Amniotic stem cell (primary cell): Measurements from ENCODE around the gene POLE4.

ENCODE experiments used
- DNase-seq: peaks from one replicate; lab custom pipeline; 2025; lab: John Stamatoyannopoulos, UW

POLE4 gene

DNA sequence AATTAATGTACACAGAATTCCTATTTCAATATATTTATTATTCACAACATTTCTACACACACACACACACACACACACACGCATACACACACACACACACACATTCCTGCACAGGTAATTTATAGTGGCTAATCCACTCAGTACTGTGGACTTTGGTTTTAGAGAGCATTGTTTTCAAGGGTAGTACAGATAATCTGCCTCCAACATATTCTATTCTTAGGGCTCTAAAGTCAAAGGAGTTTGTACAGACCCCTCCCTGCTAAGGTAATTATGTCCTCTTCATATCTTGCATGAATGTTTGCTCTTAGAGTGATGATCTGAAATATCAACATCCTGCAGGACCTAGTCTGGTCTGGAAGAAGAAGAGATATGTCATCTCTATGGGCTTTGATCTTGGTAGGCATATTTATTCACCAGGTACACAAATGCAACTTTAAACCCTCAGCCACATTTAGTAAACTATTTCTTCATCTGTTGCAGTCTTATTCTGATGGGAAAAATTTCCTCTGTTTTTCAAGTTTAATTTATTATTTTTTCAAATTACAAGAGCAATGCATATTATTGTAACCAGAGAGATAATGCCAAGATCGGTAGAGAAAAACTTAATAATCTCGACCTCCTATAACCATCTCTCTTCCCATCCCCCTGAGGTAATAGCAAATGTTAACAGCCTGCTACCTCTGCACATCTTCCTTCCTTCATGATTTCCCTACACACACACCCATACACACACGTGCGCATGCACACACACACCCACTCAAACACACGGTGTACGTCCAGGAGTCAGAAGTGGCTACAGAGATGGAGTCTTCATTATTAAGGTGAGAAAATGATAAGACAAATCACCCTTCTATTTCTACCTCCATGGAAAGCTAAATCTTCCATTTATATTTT, 18.3 kb upstream of the POLE4 start:
- no peak for DNase-seq

DNA sequence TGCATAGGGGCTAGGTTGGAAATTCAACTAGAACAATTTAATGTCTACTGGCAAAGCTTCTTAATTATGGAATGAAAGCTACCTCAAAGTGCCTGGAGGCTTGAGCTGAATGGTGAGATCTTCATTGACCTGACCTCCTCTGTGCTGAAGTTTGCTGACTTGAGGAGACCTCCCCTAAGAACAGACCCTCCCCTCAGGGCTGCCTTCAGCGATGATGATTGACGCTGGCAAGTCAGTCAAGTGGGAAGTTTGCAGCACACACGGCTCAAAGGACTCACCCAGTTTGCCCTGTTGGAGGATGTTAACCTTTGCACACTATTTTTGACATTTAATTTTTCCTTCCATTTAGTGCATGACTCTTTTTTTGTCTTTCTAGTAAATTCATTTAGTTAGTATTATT, 17.2 kb upstream of the POLE4 start:
- no peak for DNase-seq

DNA sequence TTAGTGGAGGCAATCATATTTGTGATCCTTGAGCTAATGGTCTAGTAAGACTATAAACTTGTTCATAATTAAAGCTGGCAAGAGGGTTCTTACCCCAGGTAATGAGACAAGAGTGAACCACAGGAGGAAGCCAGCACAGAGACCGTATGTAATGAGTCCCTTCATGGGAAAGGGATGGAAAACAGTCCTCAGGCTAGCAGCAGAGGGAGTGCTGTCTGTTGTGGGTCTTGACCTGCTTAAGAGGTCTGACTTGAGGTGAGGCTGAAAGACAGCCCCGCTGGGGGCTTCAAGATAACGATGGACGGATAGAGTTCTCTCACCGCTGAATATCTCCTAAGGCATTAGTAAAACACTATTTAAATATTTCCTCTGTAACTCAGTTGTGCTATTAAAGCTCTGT, 16.2 kb upstream of the POLE4 start:
- no peak for DNase-seq

- no peak for DNase-seq
These were observed 13.3 kb upstream of the POLE4 start for GRCh38 chr2:74944987-74945787.

GRCh38 chr2:74945788-74946331, 12.6 kb upstream of the POLE4 start:
- DNase-seq, result no peak

DNA sequence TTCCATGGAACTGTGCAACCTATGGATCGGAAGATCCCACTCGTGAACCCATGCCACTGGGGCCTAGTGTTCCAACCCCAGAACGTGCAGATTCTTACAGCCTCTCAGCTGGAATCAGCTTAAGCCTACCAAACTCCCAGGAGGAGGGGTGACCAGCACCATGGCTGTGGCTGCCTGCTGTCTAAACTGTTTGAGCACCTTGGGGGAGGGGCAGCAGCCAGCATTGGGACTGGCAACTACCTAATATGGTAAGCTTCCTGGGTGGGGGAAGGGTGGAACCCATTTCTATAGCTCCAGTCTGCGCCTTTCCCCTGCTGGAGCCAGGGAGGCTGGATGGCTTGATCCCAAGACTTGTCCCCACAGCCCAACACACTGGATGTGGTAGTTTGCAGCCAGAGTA, 10.7 kb upstream of the POLE4 start:
- DNase-seq, result no peak

DNA sequence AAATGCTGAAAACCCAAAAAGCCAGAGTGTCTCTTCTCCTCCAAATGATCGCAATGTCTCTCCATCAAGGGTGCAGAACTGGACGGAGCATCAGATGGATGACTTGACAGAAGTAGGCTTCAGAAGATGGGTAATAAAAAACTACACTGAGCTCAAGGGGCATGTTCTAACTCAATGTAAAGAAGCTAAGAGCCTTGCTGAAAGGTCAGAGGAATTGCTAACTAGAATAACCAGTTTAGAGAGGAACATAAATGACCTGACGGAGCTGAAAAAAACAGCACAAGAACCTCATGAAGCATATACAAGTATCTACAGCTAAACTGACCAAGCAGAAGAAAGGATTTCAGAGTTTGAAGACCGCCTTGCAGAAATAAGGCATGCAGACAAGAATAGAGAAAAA, 9.7 kb upstream of the POLE4 start:
- DNase-seq, result no peak

DNA sequence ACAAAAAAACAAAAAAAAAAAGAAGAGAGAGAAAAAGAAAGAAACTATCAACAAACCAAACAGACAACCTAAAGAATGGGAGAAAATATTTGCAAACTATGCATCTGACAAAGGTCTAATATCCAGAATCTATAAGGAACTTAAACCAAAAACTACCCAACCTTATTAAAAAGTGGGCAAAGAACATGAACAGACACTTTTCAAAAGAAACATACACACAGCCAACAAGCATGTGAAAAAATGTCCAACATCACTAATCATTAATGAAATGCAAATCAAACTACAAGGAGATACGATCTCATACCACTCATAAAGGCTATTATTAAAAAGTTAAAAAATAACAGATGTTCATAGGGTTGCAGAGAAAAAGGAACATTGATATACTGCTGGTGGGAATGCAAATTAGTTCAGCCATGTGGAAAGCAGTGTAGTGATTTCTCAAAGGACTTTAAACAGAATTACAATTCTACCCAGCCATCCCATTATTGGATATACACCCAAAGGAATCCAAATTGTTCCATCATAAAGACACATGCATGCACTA, 7.2 kb upstream of the POLE4 start:
- no peak for DNase-seq

DNA sequence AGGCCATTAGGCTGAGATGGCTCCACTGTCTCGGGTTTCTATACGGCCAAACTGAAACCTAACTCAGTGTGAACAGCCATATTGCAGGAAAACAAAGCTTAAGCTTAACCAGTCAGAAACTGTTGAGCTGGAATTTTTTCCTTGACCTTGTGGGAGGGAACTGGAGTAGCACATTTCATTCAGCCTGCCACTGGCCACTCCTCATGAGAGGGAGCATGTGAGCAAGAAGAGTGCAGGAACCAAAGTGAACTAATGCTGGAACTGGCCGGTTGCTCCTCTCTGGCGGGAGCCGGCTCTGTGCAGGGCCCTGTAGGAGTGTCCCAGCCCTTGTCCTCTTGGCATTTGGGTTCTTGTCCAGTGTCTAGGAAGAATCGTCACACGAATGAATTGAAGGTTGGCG, 5.9 kb upstream of the POLE4 start:
- no peak for DNase-seq

DNA sequence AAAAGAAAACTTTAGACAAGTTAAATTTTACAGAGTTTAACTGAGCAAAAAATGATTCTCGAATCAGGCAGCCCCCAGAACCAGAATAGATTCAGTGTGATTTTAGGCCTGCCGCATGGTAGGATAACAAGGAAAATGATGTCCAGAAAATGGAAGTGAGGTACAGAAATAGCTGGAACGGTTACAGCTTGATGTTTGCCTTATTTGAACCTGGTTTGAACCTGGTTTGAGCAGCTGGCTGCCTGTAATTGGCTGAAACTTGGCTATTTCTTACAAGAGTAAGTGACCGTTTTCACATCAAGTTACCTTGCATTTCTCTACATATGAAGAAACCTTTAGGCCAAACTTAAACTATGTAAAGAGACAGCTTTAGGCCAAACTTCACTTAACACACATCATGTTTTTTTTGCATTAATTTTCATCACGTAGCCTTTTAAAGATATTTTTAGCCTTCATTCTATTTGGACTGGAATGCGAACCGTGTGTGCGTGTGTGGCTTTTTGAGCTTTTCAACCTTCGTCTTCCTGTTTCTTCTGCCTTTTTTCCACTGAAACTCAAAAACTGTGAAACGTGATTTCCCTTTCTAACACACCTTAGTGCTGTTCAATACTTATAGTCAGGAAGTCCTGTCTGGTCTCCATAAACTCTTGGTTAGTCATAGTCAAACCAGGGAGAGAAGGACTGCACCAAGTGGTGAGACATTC, 4.5 kb upstream of the POLE4 start:
- DNase-seq, result no peak

- no peak for DNase-seq
These were observed 4.0 kb upstream of the POLE4 start for GRCh38 chr2:74954500-74954874.

- DNase-seq, result no peak
These were observed 563 bp upstream of the POLE4 start for GRCh38 chr2:74957886-74958273.

- no peak for DNase-seq
These were observed 786 bp downstream of the POLE4 start for GRCh38 chr2:74959106-74959751.

DNA sequence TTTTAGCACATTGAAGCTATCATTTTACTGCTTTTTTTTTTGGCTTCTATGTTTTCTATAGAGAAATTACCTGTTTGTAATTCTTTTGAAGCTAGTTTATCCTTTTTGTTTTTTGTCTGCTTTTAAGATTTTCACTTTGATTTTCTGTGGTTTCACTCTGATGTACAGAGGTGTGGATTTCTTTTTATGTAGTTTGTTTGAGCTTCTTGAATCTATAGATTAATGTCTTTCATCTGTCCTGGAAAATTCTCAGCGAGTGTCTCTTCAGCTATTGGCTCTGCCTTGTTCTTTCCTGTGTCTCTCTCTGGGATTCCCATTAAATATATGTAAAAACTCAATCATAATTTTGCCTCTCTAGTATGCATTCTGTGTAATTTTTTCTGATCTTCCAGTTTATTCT, 8.4 kb downstream of the POLE4 start:
- no peak for DNase-seq

DNA sequence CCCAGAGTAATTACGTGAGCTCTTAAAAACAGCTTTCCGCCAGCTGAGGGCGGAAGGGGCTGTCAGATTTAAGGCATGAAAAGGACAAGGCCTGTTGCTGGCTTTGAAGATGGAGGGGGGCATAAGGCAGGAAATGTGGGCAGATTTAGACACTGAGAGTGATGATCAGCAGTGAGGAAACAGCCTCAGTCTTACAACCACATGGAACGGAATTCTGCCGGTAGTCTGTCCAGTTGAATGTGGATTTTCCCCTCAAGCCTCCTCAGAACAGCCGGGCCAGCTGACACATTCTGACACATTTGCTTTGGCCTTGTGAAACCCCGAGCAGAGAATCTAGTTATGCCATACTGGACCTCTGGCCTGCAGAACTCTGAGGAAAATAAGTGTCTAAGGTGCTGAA, 16.6 kb downstream of the POLE4 start:
- DNase-seq, result no peak

DNA sequence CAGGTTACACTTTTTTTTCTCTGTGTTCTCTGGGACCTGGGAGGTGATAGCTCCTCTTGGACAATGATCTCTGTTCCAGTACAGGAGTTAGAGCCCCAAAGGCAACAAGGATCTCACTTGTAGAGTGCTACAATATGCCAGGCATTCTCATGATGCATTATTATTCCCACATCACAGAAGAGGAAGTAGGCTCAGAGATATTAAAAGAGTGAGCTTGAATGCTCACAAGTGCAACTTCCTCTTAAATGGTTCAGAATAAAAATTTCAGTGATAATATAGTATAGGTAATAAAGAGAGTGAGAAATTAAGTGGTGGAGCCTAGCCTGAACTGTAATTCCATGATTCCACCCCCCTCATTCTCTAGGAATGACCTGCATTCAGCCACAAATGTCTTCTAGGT, 21.4 kb downstream of the POLE4 start:
- no peak for DNase-seq

GRCh38 chr2:74982577-74982976, 24.1 kb downstream of the POLE4 start:
- no peak for DNase-seq

GRCh38 chr2:74983631-74984392, 25.4 kb downstream of the POLE4 start:
- DNase-seq, result no peak

DNA sequence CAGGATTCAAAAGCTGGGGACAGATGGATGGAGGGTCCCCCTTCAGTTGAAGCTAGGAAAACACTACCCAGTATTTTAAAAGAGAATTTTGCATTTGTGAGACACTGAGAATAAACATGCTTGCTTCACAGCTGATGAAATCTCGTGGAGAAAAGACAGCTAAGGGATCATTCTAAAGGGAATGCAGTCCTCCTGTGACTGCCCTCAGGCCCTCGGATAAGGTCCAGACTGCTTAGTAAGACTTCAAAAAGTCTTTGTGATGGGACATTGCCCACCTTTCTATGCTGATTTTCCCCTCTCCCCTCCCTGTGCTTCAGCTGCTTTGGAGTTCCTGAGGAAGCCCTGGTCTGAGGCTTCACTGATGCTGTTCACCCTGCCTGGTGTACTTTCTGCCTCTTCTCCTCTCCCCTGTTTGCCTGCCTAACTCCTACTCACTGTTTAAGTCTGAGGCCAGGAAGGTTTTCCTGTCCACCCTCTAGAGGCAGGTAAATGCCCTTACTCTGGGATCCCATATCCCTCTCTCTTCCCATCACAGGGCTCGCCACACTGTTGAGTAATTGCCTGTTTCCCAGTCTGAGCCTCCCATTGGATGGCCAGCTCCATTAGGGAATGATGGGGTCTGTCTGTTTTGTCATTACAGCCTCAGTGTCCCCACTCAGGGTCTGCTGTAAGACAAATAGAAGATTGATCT, 26.6 kb downstream of the POLE4 start:
- no peak for DNase-seq

- DNase-seq, result no peak
These were observed 27.7 kb downstream of the POLE4 start for GRCh38 chr2:74985978-74986609.
